ENCODE data around the gene CDYL2.

- TF ChIP-seq CTCF (IDR thresholded peaks at IDR 0.05; ENCODE audit: low read depth, low read length, poor library complexity, severe bottlenecking), result no peak
- TF ChIP-seq EZH2phosphoT487 (IDR thresholded peaks at IDR 0.05; ENCODE audit: borderline replicate concordance, low read length), result no peak
These were observed 49.9 kb downstream of the CDYL2 start for GRCh38 chr16:80754476-80754875.

Measured in DOHH2 (cell line).